ENCODE measurements around the gene ACOT11. TPM values are rescaled to one million over a fixed set of nuclear protein-coding genes. Genes with fewer than 3 reads are reported as not detected.
"Not testable (repeated sequence)": the region's sequence is repeated elsewhere in the genome, so short reads cannot be mapped to it uniquely, and the experiment has no call there.

Gene ACOT11
- total RNA-seq, 1 experiment from 2014 or later, result 5.0 TPM

DNA sequence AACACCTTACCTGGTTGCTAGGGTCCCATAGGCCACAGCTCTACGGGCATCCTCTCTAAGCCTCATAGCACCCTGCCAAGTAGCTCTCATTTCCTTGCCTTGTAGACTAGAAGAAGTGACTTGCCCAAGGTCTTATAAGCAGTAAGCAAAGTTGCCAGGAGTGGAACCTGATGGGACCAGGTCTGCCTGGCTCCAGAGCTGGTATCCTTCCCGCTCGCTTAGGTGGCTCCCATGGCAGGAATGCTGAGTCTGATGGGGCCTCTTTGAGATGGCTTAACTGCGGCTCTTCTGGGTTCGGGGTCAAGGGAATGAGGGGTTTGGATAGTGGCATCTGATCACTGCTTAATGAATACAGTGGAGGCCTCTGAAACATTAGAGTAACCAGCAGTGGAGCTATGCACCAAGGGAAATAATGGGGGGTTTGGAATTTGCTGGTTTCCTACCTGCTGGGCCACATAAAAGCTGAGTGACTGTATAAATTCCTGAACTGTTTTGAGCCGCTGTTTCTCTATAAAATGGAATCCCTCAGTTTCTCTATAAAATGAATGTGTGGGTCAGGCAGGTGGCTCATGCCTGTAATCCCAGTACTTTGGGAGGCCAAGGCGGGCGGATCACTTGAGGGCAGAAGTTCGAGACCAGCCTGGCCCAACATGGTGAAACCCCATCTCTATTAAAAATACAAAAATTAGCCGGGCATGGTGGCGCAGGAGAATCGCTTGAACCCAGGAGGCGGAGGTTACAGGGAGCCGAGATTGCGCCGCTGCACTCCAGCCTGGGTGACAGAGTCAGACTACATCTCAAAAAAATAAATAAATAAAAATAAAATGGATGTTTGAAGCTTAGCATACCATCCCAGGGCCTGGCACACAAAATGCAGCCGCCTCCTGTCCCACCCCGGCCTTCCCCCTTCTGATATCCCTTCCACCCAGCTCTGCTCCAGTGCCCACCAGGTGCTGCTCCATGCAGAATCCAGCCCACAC is 62.9 kb downstream of the ACOT11 start:
- Histone ChIP-seq H3K4me3 (ENCODE audit: insufficient read depth, low read depth, low read length) (no peak overlapping the region), H3K36me3 (replicated peaks; ENCODE audit: control insufficient read depth, insufficient read depth, low read length) (no peaks in the 10 kb centered on the region), H3K27me3 (ENCODE audit: control insufficient read depth, insufficient read depth, low read length) (no peaks in the 10 kb centered on the region)
- DNase-seq, result peak; percentile 56

DNA sequence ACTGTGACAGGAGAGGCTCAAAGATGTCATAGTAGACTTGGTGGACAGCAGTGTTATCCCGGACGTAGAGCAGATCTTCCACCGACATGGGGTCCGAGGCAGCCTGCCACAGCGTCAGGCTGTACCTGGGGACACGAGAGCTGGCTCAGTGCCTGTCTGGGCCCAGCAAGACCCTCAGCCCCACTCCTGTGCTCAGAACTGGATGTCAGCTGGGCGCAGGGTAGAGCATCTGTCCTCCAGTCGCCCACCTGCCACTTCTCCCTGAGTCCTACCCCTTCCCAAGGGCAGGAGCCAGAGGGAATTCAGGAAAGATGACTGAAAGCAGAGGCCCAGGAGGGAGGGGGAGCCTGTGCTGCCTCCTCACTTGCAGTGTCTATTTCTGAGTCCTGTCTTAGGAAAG is 63.6 kb downstream of the ACOT11 start:
- H3K36me3 ChIP-seq (replicated peaks; ENCODE audit: control insufficient read depth, insufficient read depth, low read length), result no peaks in the 10 kb centered on the region
- DNase-seq, result peak; percentile 40
- H3K27me3 ChIP-seq (ENCODE audit: control insufficient read depth, insufficient read depth, low read length), result no peaks in the 10 kb centered on the region
- H3K4me3 ChIP-seq (ENCODE audit: insufficient read depth, low read depth, low read length), result no peak overlapping the region

DNA sequence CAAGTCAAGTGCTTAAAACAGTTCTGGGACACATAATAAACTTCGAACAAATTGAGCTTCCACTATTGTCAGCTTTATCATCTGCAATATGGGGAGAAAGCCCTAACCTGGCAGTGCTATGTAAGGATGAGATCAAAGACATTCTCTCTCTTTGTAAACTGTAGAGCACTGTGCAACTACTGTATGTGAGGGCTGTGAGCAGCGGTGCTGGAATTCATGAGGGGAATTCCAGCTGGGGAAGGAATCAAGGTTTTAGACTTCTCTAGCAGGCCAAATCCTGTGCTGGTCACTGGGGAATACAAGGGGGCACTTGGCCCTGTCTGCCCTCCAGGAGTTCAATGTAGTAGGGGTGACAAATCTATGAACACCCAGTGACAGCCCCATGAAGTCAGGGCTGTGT is 66.0 kb downstream of the ACOT11 start:
- Histone ChIP-seq H3K4me3 (ENCODE audit: insufficient read depth, low read depth, low read length) (no peak overlapping the region), H3K36me3 (replicated peaks; ENCODE audit: control insufficient read depth, insufficient read depth, low read length) (no peaks in the 10 kb centered on the region), H3K27me3 (ENCODE audit: control insufficient read depth, insufficient read depth, low read length) (no peaks in the 10 kb centered on the region)
- DNase-seq, result peak; percentile 11

DNA sequence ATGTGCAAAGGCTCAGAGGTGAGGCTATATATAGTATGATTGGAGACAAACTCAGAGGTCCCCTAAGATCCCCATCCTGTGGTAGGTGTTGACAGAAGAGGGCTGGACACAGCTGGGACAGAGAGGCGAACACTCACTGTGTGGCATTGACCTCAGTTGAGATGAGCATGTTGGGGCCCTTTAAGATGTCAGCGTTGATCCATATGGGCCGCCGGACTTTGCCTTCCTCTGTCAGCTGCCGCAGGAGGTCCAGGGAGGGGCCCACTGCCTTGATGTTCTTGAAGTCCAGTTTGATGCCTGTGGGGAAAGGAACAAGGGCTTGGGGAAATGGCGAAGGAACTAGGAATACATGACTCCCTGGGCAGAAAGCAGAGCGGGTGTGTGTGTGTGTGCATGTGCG is 66.5 kb downstream of the ACOT11 start:
- H3K27me3 ChIP-seq (ENCODE audit: control insufficient read depth, insufficient read depth, low read length), result no peaks in the 10 kb centered on the region
- H3K4me3 ChIP-seq (ENCODE audit: insufficient read depth, low read depth, low read length), result no peak overlapping the region
- peak; percentile 4 for DNase-seq

DNA sequence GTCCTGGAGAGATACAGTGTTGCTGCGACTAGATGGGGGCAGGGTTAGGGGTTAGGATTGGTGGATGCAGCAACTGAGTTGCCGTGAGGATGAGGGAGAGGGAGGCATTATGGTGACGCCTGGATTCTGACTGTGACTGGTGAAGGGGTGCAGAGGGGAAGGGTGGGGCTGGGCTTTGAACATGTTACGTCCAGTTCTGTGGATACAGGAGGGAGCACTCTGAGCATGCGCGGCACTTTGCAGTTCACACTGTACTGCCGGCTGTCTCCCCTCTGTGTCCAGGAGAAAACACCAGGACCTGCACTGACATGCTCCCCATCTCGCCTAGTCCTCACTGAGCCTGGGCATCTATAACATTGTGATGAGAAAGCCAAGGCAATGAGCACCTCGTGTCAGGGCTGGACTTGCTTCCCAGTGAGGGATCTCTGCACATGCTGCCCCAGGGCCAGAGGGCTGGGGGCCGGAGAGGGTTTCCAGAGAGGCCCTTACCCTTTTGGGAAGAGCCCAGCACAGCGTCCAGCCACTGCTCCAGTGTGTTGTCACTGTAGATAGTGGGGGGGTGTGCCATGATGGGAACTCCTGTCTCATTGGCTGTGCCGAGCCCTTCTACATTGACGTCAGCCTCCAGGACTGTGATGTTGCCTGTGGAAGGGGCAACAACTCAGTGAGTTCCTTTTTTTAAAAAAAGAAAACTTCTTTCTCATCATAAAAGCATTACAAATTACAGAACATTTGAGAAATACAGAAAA is 67.7 kb downstream of the ACOT11 start:
- DNase-seq, result peak; percentile 24
- Histone ChIP-seq H3K27me3 (ENCODE audit: control insufficient read depth, insufficient read depth, low read length) (no peaks in the 10 kb centered on the region), H3K4me3 (ENCODE audit: insufficient read depth, low read depth, low read length) (no peak overlapping the region), H3K36me3 (replicated peaks; ENCODE audit: control insufficient read depth, insufficient read depth, low read length) (no peaks in the 10 kb centered on the region)

More for the DNA sequence above, 66.5 kb downstream of the ACOT11 start:
- H3K36me3 ChIP-seq (replicated peaks; ENCODE audit: control insufficient read depth, insufficient read depth, low read length), result no peaks in the 10 kb centered on the region

DNA sequence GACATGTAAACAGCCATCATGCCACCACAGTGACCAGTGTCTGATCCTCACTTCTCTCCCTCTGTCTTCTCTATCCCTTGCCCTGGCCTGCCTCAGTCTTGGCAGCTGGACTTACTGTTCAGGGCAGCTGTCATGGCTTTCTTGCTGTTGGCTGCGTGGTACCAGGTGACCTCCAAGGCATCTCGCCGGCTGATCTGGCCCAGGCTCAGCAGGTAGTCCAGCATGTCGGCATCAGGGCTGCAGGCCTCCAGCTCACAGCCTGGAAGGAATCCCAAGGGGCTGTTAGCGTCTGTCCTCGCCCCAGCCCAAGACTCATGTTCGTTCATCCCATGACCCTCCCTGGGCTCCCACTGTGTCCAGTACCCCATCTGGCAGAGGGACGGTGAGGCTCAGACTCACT is 71.7 kb downstream of the ACOT11 start:
- no peak for DNase-seq
- no peaks in the 10 kb centered on the region for H3K36me3 ChIP-seq (replicated peaks; ENCODE audit: control insufficient read depth, insufficient read depth, low read length)
- H3K4me3 ChIP-seq (ENCODE audit: insufficient read depth, low read depth, low read length), result no peak overlapping the region
- no peaks in the 10 kb centered on the region for H3K27me3 ChIP-seq (ENCODE audit: control insufficient read depth, insufficient read depth, low read length)

DNA sequence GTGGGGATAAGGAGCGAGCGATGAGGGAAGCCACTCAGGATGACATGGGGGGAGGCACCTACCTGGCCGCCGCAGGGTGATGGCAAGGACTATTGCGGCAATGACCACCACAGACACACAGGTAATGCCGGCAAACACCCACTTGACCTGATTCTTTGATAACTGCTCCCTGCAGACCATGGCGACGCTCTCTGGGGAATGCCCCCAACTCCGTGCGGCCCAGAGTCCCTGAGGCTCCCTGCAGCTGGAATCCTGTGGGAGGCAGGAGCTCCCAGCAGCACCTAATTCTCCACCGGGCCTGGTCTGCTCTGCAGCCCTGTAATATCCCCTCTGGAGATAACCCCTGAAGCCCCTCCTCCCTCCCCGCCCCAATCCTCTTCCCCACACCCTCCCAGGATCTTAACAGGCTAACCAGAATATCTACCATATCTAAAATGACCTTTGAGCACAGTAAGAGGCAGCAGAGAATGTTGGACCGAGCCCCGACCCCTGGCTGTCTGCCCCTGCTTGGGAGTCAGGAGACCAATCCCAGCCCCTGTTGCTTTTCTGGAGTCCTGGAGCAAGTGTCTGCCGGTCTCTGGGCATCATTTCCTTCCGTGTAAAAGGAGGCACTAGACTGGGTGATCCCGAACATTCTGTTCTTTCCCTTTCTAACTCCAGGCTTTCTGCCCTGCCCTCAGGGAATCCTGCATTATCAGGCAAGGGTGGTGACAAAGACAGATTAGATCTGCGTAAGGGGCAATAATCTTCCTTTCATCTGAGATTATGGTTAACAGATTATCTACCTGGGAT is 75.4 kb downstream of the ACOT11 start, which contains the start of gene FAM151A:
Gene FAM151A (minus strand): TSS at position 310 of the 792 bp plus-strand sequence. CDS start 130 bp downstream, at position 180.
- DNase-seq, result no peak
- Histone ChIP-seq H3K36me3 (replicated peaks; ENCODE audit: control insufficient read depth, insufficient read depth, low read length) (no peaks in the 10 kb centered on the region), H3K4me3 (ENCODE audit: insufficient read depth, low read depth, low read length) (no peak within 1 kb of the TSS), H3K27me3 (ENCODE audit: control insufficient read depth, insufficient read depth, low read length) (no peaks in the 10 kb centered on the region; the same call in 1 of the 2 replicates)

DNA sequence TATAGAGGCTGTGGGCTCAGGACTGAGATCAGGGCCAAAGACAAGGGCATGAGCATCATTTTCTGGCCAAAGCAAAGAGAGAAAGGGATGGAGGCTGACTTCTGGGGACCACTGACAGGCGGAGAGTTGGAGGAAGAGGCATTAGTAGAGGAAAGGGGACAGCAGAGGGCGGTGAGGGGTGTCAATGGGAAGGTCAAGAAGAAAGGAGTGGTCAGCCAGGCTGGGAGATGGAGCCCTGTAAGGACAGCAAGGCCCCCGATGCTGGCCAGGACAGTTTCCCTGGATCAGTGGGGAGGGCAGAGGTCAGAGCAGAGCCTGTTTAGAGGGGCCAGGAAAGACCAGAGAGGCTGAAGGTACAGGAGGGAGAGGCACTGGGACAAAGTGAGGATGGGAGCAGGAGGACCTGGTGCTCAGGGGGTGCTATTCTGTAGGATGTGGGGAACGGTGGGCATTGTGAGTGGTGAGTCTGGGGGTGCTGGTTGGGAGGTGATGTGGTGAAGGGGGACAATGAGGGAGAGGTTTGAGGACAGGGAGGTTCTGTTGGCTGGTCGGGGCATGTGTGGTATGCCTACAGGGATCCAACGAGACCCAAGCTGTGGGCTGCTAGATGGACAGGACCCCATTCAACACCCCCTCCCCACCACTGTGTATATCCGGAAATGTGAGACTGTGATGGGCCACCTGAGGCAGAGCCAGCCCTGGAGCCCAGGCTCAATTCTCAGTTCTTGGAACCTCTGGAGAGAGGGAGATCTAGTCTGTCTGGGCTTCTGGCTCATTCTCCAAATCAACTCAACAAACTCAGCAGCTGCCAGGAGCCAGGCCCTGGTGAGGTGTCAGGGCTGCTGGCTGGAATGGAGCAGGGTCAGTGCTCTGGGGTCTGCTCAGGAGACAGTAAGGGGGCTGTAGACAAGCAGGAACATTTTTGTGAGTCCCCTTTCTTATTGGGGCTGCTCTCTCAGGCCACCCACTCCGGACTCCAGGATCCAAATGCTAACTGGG is 76.7 kb downstream of the ACOT11 start:
- Histone ChIP-seq H3K36me3 (replicated peaks; ENCODE audit: control insufficient read depth, insufficient read depth, low read length) (no peaks in the 10 kb centered on the region), H3K4me3 (ENCODE audit: insufficient read depth, low read depth, low read length) (no peak overlapping the region), H3K27me3 (ENCODE audit: control insufficient read depth, insufficient read depth, low read length) (no peaks in the 10 kb centered on the region; the same call in 1 of the 2 replicates)
- DNase-seq, result no peak

DNA sequence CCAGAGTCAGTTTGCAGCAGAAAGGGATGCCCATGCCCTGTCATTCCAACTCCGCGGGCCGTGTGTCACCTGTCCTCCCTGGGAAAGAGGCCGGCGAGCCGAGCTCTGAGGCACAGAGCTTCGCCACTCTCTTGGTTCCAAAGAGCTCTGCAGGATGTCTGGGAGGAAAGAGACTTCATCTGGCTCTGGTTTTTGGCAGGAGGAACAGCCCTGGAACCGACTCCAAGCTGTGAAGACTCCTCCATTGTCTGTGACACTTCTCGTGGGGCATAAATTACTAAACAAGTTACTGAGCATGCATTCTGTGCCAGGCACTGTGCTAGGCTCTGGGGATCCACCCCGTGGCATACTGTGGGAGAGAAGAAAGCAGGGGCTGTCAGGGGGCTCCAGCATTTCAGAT is 79.2 kb downstream of the ACOT11 start:
- no peaks in the 10 kb centered on the region; the same call in 1 of the 2 replicates for H3K27me3 ChIP-seq (ENCODE audit: control insufficient read depth, insufficient read depth, low read length)
- H3K36me3 ChIP-seq (replicated peaks; ENCODE audit: control insufficient read depth, insufficient read depth, low read length), result no peaks in the 10 kb centered on the region
- no peak for DNase-seq
- H3K4me3 ChIP-seq (ENCODE audit: insufficient read depth, low read depth, low read length), result no peak overlapping the region

DNA sequence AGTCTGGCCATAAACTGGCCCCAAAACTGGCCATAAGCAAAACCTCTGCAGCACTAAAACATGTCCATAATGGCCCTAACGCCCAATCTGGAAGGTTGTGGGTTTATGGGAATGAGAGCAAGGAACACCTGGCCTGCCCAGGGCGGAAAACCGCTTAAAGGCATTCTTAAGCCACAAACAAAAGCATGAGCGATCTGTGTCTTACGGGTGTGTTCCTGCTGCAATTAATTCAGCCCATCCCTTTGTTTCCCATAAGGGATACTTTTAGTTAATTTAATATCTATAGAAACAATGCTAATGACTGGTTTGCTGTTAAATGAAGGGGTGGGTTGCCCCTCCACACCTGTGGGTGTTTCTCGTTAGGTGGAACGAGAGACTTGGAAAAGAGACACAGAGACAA is 87.8 kb downstream of the ACOT11 start:
- not testable (repeated sequence) for H3K27me3 ChIP-seq (ENCODE audit: control insufficient read depth, insufficient read depth, low read length); DNase-seq; H3K4me3 ChIP-seq (ENCODE audit: insufficient read depth, low read depth, low read length); H3K36me3 ChIP-seq (replicated peaks; ENCODE audit: control insufficient read depth, insufficient read depth, low read length)

DNA sequence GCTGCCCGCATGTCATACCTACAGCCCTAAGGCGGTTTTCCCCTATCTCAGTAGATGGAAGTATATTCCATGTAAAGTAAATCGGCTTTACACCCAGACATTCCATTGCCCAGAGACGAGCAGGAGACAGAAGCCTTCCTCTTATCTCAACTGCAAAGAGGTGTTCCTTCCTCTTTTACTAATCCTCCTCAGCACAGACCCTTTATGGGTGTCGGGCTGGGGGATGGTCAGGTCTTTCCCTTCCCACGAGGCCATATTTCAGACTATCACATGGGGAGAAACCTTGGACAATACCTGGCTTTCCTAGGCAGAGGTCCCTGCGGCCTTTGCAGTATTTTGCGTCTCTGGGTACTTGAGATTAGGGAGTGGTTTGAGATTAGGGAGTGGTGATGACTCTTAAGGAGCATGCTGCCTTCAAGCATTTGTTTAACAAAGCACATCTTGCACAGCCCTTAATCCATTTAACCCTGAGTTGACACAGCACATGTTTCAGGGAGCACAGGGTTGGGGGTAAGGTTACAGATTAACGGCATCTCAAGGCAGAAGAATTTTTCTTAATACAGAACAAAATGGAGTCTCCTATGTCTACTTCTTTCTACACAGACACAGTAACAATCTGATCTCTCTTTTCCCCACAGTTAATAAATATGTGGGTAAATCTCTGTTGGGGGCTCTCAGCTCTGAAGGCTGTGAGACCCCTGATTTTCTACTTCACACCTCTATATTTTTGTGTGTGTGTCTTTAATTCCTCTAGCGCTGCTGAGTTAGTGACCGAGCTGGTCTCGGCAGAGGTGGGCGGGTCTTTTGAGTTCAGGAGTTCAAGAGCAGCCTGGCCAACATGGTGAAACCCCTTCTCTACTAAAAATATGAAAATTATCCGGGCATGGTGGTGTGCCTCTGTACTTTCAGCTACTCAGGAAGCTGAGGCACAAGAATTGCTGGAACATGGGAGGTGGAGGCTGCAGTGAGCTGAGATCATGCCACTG is 88.7 kb downstream of the ACOT11 start:
- not testable (repeated sequence) for H3K36me3 ChIP-seq (replicated peaks; ENCODE audit: control insufficient read depth, insufficient read depth, low read length); DNase-seq; H3K27me3 ChIP-seq (ENCODE audit: control insufficient read depth, insufficient read depth, low read length); H3K4me3 ChIP-seq (ENCODE audit: insufficient read depth, low read depth, low read length)

DNA sequence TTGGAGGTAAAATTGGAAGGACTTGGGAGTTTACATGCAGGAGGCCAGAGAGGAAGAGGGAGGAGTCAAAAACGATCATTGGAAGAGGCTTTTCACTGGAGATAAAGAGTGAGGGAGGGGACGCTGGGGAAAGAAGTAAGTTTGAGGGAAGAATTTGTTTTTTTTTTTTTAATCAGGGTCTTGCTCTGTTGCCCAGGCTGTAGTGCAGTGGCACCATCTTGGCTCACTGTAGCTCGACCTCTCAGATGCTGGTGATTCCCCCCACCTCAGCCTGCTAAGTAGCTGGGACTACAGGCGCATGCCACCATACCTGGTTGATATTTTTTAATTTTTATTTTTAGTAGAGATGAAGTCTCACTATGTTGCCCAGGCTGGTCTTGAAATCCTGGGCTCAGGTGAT is 92.3 kb downstream of the ACOT11 start:
- no peak for DNase-seq
- H3K4me3 ChIP-seq (ENCODE audit: insufficient read depth, low read depth, low read length), result no peak overlapping the region
- H3K36me3 ChIP-seq (replicated peaks; ENCODE audit: control insufficient read depth, insufficient read depth, low read length), result no peaks in the 10 kb centered on the region
- no peaks in the 10 kb centered on the region; the same call in 1 of the 2 replicates for H3K27me3 ChIP-seq (ENCODE audit: control insufficient read depth, insufficient read depth, low read length)
